OCI-LY3 (cell line): Measurements from ENCODE around the gene MDFIC2.

ENCODE experiments used
- H2AFZ ChIP-seq: fragments of 200-600, 300-600 bp; shearing (Covaris generic); 2 replicates; pipeline ENCODE4 v1.6.0; 2014; ENCODE audit warnings: antibody characterized with exemption, low read depth, low read length
- H3K27ac ChIP-seq: fragments of 200-600, 300-600 bp; sonication (generic); 2 replicates; pipeline ENCODE4 v1.5.1; 2014; ENCODE audit warnings: mild to moderate bottlenecking, low read length, moderate library complexity, mixed read lengths
- H3K27me3 ChIP-seq: fragments of 200-600, 300-600 bp; sonication (generic); 2 replicates; pipeline ENCODE4 v1.6.1; 2014; ENCODE audit warnings: low read depth, low read length, mixed read lengths
- H3K36me3 ChIP-seq: fragments of 200-600, 300-600 bp; sonication (generic); replicated peaks from 2 replicates; pipeline ENCODE3; 2014; ENCODE audit warnings: low read depth, low read length, mixed read lengths
- H3K4me1 ChIP-seq: fragments of 300-600, 200-600 bp; sonication (generic); 2 replicates; pipeline ENCODE4 v1.6.1; 2014; ENCODE audit warnings: low read length, mixed read lengths
- H3K4me2 ChIP-seq: fragments of 200-600, 300-600 bp; sonication (generic); 2 replicates; pipeline ENCODE4 v1.6.1; 2014; ENCODE audit warnings: low read length, mixed read lengths
- H3K4me3 ChIP-seq: fragments of 300-600, 200-600 bp; sonication (generic); 2 replicates; pipeline ENCODE4 v1.5.1; 2014; ENCODE audit warnings: antibody characterized with exemption, mild to moderate bottlenecking, low read length, moderate library complexity
- H3K79me2 ChIP-seq: fragments of 300-600, 200-600 bp; shearing (Covaris generic); 2 replicates; pipeline ENCODE4 v1.6.1; 2014; ENCODE audit warnings: mild to moderate bottlenecking, low read length, mixed read lengths
- H3K9ac ChIP-seq: fragments of 300-600, 200-600 bp; shearing (Covaris generic); 2 replicates; pipeline ENCODE4 v1.6.0; 2014; ENCODE audit warnings: mild to moderate bottlenecking, low read length, moderate library complexity
- H3K9me3 ChIP-seq: fragments of 200-600, 300-600 bp; shearing (Covaris generic); 2 replicates; pipeline ENCODE4 v1.6.1; 2014; ENCODE audit warnings: low read length, mixed read lengths; ENCODE audit not compliant: insufficient read depth
- H4K20me1 ChIP-seq: fragments of 200-600, 300-600 bp; sonication (generic); 2 replicates; pipeline ENCODE4 v1.6.1; 2016; ENCODE audit warnings: low read length, mixed read lengths; ENCODE audit not compliant: insufficient read depth
- EZH2phosphoT487 ChIP-seq: fragments of 200-600 bp; shearing (Covaris generic); IDR thresholded peaks from 2 replicates; pipeline ENCODE4 v1.6.1; 2018; ENCODE audit warnings: antibody characterized with exemption, mixed run types, low read depth
- TF ChIP-seq, protein P1 (sequence below): fragments of 200-600, 300-600 bp; sonication (generic); IDR thresholded peaks from 2 replicates; pipeline ENCODE4 v1.5.1; 2014; ENCODE audit warnings: antibody characterized with exemption, low read length, low read depth

The MDFIC2 gene

DNA sequence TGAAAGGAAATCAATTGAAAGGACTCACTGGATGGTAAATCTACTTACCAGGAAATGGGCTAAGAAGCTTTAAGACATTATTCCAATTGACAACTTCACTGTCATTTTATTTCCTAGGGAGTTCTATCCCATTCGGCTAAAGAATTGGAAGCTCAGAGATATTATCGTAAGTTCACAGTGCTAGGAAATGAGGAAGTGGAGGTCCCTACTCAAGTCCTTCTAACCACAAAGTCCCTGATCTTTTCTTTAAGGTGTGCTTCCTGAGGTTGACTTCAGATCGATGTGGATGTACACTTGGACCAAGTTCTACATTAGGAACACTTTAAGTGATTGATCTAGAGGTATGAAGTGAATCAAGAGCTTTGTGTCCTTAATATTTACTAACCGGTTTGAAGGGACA, 63.6 kb downstream of the MDFIC2 start:
- no peaks in the 10 kb centered on the region for H3K9me3 ChIP-seq
- H3K36me3 ChIP-seq: no peaks in the 10 kb centered on the region
- no peak overlapping the region for H2AFZ ChIP-seq
- H3K79me2 ChIP-seq: no peaks in the 10 kb centered on the region
- H3K4me1 ChIP-seq: no peaks in the 10 kb centered on the region
- H3K9ac ChIP-seq: no peak overlapping the region
- no peak overlapping the region for H3K27ac ChIP-seq
- no peaks in the 10 kb centered on the region for H4K20me1 ChIP-seq
- H3K27me3 ChIP-seq: no peaks in the 10 kb centered on the region
- H3K4me3 ChIP-seq: no peak overlapping the region
- H3K4me2 ChIP-seq: no peak overlapping the region
- no peak for TF ChIP-seq EZH2phosphoT487
- TF ChIP-seq, protein P1, sequence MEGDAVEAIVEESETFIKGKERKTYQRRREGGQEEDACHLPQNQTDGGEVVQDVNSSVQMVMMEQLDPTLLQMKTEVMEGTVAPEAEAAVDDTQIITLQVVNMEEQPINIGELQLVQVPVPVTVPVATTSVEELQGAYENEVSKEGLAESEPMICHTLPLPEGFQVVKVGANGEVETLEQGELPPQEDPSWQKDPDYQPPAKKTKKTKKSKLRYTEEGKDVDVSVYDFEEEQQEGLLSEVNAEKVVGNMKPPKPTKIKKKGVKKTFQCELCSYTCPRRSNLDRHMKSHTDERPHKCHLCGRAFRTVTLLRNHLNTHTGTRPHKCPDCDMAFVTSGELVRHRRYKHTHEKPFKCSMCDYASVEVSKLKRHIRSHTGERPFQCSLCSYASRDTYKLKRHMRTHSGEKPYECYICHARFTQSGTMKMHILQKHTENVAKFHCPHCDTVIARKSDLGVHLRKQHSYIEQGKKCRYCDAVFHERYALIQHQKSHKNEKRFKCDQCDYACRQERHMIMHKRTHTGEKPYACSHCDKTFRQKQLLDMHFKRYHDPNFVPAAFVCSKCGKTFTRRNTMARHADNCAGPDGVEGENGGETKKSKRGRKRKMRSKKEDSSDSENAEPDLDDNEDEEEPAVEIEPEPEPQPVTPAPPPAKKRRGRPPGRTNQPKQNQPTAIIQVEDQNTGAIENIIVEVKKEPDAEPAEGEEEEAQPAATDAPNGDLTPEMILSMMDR: no peak

DNA sequence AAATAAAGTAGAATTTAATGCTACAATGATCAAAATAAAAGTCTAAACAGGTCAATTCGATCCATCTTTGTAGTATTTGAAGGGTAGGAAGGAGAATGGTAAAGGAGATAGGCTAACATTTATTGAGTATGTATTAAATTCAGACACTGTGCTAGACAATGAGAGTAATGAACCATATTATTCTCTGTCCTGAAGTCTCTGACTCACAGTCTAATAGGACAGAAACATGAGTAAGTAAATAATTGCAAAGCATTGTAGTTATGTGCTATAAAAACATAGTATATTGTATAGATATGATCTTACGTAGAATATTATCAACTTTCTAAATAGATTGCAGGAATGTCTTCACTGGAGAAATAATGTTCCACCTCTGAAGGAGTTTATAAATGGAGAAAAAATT, 64.5 kb downstream of the MDFIC2 start:
- Histone ChIP-seq H3K4me1 (no peaks in the 10 kb centered on the region), H3K79me2 (no peaks in the 10 kb centered on the region), H3K9me3 (no peaks in the 10 kb centered on the region), H3K9ac (no peak overlapping the region), H3K4me2 (no peak overlapping the region), H2AFZ (no peak overlapping the region), H3K27me3 (no peaks in the 10 kb centered on the region), H3K27ac (no peak overlapping the region), H3K4me3 (no peak overlapping the region), H4K20me1 (no peaks in the 10 kb centered on the region), H3K36me3 (no peaks in the 10 kb centered on the region)
- TF ChIP-seq EZH2phosphoT487: no peak
- TF ChIP-seq, protein P1: no peak

DNA sequence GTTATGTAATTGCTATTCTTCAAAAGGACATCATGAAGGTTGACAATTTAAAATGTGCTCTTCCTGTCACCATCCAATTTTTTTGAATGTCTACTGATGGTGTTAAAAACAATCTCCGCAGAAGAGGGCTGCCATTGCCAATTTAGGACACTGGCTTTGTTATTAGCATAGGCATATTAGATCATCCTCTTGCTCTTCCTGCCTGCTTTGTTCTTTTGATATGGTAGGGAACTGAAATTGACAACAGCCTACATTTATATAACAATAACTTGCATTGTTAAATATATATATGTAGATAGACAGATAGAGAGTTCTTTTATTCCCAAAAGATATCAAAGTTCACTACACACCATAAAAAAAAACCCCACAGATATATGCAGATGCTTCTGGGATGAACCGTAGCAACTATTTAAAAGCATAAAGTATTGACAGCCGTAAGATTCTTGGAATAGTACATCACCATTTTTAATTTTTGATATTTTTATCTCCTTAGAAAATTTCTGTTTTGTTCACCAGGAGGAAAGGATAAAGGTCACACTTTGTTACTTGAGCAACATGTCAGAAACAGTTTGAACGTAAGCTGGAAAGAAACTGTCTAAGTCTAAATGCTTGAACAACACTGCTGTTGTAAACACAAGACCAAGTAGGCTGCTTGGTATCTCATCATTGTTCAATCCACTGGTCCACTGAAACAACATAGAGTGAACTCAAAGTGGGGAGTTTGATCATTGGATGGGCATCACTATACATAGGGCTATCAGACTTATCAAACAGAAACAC, 66.5 kb downstream of the MDFIC2 start:
- Histone ChIP-seq H3K9me3 (no peaks in the 10 kb centered on the region), H4K20me1 (no peaks in the 10 kb centered on the region), H3K27ac (no peak overlapping the region), H2AFZ (no peak overlapping the region), H3K36me3 (no peaks in the 10 kb centered on the region), H3K4me3 (no peak overlapping the region), H3K4me2 (no peak overlapping the region), H3K27me3 (no peaks in the 10 kb centered on the region), H3K79me2 (no peaks in the 10 kb centered on the region), H3K9ac (no peak overlapping the region), H3K4me1 (no peaks in the 10 kb centered on the region)
- TF ChIP-seq, protein P1: no peak
- TF ChIP-seq EZH2phosphoT487: no peak

DNA sequence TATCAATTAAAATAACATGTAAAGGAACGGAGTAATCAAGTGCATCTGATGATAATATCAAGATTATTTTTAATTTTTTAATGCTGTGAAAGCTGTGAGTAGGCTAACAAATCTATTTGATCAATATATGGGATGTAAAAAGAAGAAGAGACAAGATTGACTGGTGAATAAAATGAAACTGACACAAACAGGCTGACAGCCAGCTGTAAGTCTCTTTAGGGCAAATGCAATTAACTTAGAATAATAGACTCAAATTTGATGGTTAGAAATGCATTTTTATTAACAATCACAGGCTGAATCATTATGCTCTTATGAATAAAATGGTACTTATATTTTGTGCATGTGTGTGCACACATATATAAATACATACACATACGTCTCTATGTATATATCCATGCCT, 68.0 kb downstream of the MDFIC2 start:
- Histone ChIP-seq H3K4me2 (no peak overlapping the region), H4K20me1 (no peaks in the 10 kb centered on the region), H3K36me3 (no peaks in the 10 kb centered on the region), H3K27ac (no peak overlapping the region), H3K4me3 (no peak overlapping the region), H3K27me3 (no peaks in the 10 kb centered on the region), H3K9me3 (no peaks in the 10 kb centered on the region), H3K9ac (no peak overlapping the region), H2AFZ (no peak overlapping the region), H3K79me2 (no peaks in the 10 kb centered on the region), H3K4me1 (no peaks in the 10 kb centered on the region)
- TF ChIP-seq, protein P1: no peak
- TF ChIP-seq EZH2phosphoT487: no peak
